ENCODE data around the gene ACP4. TPM values are rescaled to one million over a fixed set of nuclear protein-coding genes. Genes with fewer than 3 reads are reported as not detected.

Gene ACP4
- total and polyA plus RNA-seq, 2 of the 13 experiments (the other 11 are each of a cell fraction or from before 2014, with no cell fraction given): 0.08 TPM; not detected in 1

GRCh38 chr19:50818859-50819472, 28.8 kb downstream of the ACP4 start (continued):
- TF ChIP-seq, protein P1, sequence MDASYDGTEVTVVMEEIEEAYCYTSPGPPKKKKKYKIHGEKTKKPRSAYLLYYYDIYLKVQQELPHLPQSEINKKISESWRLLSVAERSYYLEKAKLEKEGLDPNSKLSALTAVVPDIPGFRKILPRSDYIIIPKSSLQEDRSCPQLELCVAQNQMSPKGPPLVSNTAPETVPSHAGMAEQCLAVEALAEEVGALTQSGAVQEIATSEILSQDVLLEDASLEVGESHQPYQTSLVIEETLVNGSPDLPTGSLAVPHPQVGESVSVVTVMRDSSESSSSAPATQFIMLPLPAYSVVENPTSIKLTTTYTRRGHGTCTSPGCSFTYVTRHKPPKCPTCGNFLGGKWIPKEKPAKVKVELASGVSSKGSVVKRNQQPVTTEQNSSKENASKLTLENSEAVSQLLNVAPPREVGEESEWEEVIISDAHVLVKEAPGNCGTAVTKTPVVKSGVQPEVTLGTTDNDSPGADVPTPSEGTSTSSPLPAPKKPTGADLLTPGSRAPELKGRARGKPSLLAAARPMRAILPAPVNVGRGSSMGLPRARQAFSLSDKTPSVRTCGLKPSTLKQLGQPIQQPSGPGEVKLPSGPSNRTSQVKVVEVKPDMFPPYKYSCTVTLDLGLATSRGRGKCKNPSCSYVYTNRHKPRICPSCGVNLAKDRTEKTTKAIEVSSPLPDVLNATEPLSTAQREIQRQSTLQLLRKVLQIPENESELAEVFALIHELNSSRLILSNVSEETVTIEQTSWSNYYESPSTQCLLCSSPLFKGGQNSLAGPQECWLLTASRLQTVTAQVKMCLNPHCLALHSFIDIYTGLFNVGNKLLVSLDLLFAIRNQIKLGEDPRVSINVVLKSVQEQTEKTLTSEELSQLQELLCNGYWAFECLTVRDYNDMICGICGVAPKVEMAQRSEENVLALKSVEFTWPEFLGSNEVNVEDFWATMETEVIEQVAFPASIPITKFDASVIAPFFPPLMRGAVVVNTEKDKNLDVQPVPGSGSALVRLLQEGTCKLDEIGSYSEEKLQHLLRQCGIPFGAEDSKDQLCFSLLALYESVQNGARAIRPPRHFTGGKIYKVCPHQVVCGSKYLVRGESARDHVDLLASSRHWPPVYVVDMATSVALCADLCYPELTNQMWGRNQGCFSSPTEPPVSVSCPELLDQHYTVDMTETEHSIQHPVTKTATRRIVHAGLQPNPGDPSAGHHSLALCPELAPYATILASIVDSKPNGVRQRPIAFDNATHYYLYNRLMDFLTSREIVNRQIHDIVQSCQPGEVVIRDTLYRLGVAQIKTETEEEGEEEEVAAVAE (CRISPR knock-in tag; IDR thresholded peaks at IDR 0.05; ENCODE audit: borderline replicate concordance): no peak
- TF ChIP-seq KDM4B (CRISPR knock-in tag; IDR thresholded peaks at IDR 0.05) (no peak), HOXA9 (CRISPR knock-in tag; IDR thresholded peaks at IDR 0.05; ENCODE audit: borderline replicate concordance) (no peak), NFKB2 (CRISPR knock-in tag; IDR thresholded peaks at IDR 0.05; ENCODE audit: borderline replicate concordance) (no peak), EED (CRISPR knock-in tag; IDR thresholded peaks at IDR 0.05) (no peak), ZNF747 (CRISPR knock-in tag; IDR thresholded peaks at IDR 0.05; ENCODE audit: borderline replicate concordance) (no peak), ZBTB14 (CRISPR knock-in tag; IDR thresholded peaks at IDR 0.05) (no peak), ZNF607 (CRISPR knock-in tag; IDR thresholded peaks at IDR 0.05; ENCODE audit: borderline replicate concordance) (no peak), CHD2 (IDR thresholded peaks at IDR 0.05; ENCODE audit: low read depth, low read length) (no peak), ZNF629 (CRISPR knock-in tag; conservative IDR thresholded peaks at IDR 0.05) (no peak), AGO2 (optimal IDR thresholded peaks at IDR 0.05; ENCODE audit: low read depth, low read length) (no peak)
- TF ChIP-seq, protein P2, sequence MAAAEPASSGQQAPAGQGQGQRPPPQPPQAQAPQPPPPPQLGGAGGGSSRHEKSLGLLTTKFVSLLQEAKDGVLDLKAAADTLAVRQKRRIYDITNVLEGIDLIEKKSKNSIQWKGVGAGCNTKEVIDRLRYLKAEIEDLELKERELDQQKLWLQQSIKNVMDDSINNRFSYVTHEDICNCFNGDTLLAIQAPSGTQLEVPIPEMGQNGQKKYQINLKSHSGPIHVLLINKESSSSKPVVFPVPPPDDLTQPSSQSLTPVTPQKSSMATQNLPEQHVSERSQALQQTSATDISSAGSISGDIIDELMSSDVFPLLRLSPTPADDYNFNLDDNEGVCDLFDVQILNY (CRISPR knock-in tag; conservative IDR thresholded peaks at IDR 0.05): no peak
- TF ChIP-seq, protein P3, sequence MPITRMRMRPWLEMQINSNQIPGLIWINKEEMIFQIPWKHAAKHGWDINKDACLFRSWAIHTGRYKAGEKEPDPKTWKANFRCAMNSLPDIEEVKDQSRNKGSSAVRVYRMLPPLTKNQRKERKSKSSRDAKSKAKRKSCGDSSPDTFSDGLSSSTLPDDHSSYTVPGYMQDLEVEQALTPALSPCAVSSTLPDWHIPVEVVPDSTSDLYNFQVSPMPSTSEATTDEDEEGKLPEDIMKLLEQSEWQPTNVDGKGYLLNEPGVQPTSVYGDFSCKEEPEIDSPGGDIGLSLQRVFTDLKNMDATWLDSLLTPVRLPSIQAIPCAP (CRISPR knock-in tag; IDR thresholded peaks at IDR 0.05; ENCODE audit: low read depth): no peak

All from HepG2 (cell line).